Measurements from ENCODE around the gene PELI3.

The PELI3 gene

GRCh38 chr11:66476173-66476840 lies 9.6 kb downstream of the PELI3 start:
- DNase-seq = no peak

DNA sequence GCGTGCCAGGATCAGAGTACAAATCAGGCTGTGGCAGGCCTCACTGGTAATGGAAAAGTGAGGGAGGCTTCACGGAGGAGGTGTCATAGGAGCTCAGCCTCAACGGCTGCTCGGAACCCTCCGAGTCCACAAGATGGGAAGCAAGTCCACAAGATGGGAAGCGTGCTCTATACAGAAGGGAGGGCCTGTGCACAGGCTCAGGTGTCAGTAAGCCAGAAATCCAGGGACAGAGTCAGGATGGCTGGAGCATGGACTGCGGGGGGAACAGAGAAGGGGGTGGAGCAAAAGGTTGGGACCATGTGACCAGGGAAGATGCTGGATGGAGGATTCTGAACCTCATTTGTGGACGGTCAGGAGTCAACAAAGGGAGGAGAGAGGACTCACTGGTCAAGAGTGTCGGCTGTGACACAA lies 10.1 kb downstream of the PELI3 start:
- no peak for DNase-seq

DNA sequence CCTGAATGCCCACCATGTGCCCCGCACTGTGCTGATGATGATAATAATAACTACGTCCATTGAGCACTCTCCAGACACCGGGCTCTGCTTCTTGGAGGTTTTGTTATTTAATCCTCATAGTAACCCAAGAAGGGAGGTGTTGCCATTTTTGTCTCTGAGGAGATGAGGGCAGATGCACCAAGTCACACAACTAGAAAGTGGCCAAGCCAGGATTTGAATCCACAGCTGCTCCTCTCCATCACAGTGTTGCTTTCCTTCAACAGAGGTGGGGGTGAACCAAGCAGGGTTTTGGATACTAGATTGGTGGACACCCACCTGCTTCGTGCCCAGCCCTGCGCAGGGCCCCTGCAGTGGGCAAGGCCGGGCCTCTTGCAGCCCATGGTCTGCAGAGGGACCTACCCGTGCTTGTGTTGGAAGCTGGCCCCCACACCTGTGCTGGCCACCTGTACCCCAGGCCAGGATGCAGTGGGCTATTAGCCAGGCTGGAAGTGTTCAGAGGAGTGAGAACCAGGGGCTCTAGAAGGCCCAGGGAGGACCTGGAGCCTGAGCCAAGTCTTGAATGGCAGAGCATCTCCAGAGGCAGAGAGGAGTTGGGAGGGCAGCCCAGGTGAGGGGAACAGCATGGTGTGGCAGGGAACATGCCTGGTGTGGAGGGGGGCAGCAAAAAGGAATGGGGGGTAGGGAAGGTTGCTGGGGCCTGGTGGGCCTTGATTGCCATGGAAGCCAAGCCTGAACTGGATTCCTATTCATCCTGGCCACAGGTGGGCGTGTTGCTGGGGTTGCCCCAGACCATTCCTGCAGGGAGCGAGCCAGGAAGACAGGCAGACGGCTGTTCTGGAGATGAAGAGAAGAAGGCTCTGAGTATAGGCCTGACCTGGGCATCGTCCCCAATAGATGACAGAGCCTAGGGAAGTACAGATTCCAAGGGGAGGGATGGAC lies 10.8 kb downstream of the PELI3 start:
- DNase-seq = no peak

DNA sequence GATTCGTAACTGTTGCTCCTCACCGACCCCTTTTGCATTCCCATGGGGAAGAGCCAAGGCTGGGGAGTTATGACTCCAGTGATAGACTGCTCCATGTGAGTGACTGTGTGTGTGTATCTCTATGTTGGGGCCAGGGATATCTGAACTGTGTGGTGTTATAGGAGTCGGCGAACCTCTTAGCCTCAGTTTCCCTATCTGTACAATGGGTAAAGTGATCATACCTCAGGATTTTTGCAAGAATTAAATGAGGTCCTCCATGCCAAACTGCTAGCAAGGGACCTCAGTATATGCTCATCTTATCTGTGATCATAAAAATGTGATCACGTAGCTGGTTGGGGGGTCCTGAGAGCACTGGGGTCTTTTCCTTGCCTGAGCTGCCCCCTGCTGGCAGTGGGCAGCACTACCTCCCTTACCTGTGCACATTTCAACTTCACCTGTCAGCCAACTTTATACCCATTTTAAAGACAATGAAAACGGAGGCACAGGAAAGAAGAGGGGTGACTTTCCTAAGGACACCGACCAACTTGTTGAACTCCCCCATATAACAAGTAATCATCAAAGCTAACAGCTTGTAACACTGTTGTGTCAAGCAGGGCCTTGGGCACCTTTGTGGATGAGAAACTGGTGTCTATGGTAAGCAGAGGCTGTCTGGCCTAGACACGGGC lies 12.2 kb downstream of the PELI3 start:
- DNase-seq = peak; percentile 27

DNA sequence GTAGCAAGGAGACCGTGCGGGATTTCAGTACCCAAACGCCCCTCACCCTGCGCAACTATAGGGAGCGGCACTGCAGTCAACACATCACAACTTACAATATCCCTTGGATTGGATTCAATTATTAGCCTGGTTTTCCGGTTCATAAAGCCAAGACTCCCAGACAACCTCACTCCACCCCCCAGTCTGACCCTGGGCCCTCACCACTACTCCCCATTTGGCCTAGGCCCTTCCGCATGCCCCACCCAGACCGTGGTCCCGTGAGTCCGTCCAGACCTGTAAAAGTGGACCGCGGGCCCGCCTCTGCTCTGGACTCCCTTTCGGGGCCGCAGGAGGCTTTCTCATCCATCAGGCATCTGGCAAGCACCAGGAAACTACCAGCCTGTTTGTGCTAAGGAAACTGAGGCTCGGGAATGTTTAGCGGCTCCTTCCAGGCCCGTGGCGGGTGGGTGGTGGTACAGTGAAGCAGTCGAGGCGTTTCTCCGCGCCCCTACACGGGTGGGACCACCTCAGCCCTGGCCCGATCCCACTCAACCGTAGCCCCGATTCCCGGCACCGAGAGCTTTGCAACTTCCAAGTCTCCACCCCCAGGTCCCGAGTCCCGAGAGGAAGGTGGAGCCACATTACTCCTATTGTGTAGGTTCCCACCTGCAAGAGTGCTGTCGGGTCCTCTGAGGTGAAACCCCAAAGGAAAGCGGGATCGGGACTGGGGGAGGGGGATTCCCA lies 12.8 kb downstream of the PELI3 start:
- peak; percentile 89 for DNase-seq

- DNase-seq = peak; percentile 98
Measured at GRCh38 chr11:66480117-66480938, 13.6 kb downstream of the PELI3 start, which contains the start of gene DPP3. Gene DPP3 (plus strand): TSS chr11:66480434. CDS start chr11:66482201, 1,767 bp downstream.

DNA sequence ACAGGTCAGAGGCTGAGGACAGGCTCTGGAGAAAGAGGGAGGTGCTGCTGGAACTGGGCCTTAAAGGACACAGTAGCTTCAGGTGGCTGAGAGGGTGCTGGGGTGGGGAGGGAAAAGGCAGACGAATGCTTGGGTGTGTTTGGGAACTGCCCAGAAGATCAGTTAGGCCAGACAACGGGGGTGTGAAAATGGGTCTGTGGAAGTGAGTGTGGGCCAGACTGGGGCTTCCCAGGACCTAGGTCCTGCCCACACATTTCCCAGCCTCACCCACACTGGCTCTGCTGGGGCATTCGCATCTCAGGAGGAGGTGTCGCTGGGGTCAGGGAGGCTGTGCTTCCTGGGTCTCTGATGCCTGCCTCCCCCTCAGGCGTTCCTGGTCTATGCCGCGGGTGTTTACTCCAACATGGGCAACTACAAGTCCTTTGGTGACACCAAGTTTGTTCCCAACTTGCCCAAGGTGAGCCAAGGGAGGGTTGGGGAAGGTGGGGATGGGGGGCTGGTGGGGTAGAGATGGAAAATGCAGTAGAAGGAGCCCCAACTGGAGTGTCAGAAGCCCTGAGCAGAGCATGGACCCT lies 18.2 kb downstream of the PELI3 start:
- DNase-seq = no peak

- peak; percentile 66 for DNase-seq
Measured at GRCh38 chr11:66488957-66489356, 22.3 kb downstream of the PELI3 start.

GRCh38 chr11:66489636-66490035 lies 22.9 kb downstream of the PELI3 start:
- peak; percentile 99 for DNase-seq

- DNase-seq = no peak
Measured at GRCh38 chr11:66491315-66491935, 24.7 kb downstream of the PELI3 start.

DNA sequence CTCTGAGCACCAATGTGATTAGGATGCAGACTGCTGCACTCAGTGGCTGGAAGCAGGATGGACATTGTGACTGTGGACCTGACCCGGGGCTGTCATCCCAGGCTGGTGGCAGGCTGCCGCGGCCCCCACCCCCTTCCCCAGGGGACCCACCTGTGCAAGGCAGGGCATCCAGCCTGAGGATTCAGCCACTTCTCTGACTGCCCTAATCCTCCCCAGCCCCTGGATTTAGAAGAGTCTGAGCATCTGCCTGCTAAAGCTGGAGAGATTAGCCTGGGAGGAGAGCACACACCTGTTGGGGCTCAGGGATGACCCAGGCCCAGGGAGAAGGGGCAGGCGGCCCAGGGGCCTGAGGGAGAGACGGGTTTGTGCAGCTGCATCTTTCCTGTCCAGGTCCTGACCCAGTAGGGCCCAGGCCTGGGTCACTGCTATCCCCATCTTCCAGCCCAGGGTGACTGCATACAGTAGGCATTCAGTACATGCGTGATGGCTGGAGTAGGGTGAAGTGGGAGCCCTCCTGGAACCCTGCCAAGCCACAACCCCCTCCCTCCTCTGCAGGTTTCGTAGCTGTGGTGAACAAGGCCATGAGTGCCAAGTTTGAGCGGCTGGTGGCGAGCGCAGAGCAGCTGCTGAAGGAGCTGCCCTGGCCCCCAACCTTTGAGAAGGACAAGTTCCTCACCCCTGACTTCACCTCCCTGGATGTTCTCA lies 25.6 kb downstream of the PELI3 start:
- no peak for DNase-seq

DNA sequence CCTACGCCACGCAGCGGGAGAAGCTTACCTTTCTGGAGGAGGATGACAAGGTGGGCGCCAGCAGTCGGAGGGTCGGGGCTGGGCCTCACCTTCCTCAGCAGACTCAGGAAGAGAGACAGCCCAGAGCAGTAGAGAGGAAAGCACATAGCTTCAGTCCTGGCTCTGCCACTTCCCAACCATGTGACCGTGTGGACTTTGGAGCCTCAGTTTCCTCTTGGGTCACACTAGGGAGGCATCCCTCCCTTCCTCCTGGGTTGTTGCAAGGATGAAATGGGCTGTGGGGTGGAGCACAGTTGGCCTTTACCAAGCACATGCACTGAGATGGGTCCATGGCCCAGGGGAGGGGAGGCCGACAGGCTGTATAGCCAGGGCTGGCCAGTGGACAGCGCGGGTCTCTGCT lies 26.4 kb downstream of the PELI3 start:
- no peak for DNase-seq

GRCh38 chr11:66494458-66494857 lies 27.8 kb downstream of the PELI3 start:
- no peak for DNase-seq

GRCh38 chr11:66494935-66495334 lies 28.2 kb downstream of the PELI3 start:
- DNase-seq = no peak

DNA sequence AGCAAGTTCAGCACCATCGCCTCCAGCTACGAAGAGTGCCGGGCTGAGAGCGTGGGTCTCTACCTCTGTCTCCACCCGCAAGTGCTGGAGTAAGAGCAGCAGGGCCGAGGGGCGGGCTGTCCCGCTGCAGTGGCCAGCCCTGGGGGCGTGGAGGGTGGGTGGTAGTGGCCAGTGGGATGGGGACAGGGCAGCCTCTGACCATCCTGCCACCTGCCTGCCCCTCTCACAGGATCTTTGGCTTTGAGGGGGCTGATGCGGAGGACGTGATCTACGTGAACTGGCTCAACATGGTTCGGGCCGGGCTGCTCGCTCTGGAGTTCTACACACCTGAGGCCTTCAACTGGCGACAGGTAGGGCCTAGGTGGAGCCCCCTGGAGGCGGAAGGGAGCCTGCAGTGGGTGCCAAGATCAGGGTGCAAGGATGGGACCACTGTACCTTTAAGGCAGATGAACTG lies 28.7 kb downstream of the PELI3 start:
- no peak for DNase-seq

DNA sequence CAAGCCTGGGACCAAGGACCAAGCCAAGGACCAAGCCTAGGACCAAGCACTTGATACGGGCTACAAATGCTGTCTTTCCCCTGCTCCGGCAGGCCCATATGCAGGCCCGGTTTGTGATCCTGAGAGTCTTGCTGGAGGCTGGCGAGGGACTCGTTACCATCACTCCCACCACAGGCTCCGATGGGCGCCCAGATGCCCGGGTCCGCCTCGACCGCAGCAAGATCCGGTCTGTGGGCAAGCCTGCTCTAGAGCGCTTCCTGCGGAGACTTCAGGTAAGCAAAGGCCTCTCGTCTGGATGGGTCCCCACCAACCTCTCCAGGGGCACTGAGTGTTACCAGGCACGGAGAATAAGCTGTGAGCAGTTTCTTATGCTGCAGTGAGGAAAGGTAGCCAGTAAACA lies 30.5 kb downstream of the PELI3 start:
- DNase-seq = no peak

DNA sequence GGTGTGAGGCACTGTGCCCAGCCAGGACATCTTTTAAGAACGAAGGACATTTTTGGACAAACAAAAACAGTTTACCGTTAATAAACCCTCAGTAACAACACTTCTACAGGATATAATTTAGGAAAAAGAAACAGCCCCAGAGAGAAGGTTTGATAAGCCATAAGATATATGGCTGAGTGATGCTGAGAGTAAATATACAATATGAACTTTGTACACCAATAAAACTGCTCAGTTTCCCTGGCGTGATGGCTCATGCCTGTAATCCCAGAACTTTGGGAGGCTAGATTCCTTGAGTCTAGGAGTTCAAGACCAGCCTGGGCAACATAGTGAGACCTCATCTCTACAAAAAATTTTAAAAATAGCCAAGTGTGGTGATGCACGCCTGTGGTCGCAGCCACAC lies 31.8 kb downstream of the PELI3 start:
- no peak for DNase-seq

- no peak for DNase-seq
Measured at GRCh38 chr11:66505276-66505816, 38.6 kb downstream of the PELI3 start.

- DNase-seq = no peak
Measured at GRCh38 chr11:66509131-66509561, 42.4 kb downstream of the PELI3 start.
